Activated B cell treated with CpG ODN at 0.5 μM for 24 hours (primary cell): ENCODE measurements around the gene RIC1. TPM values are rescaled to one million over a fixed set of nuclear protein-coding genes. Genes with fewer than 3 reads are reported as not detected.
A peak's percentile ranks its signal among the peaks of the same experiment; 100 is the strongest.

Experiments used
- ATAC-seq: fragments of 200-7000 bp; cut with Tn5 transposase; one replicate; pipeline ENCODE4 v1.10.0; 2021; ENCODE audit warnings: low read depth, mild to moderate bottlenecking, moderate library complexity
- CTCF ChIA-PET: fragments of 350-600 bp; sonication (Branson Sonifier 250); formaldehyde crosslinking; loops from one replicate; lab custom pipeline; 2021; ENCODE audit warnings: antibody characterized with exemption; lab: Charles Lee
- POLR2A ChIA-PET: fragments of 350-600 bp; sonication (Branson Sonifier 250); formaldehyde crosslinking; loops from one replicate; lab custom pipeline; 2021; ENCODE audit warnings: antibody characterized with exemption; lab: Charles Lee
- DNase-seq: peaks from one replicate; pipeline ENCODE4 v3.0.0; 2022
- H3K27ac Mint-ChIP-seq: one replicate; pipeline ENCODE4 v1.8.0; 2020; ENCODE audit warnings: mixed read lengths
- H3K27me3 Mint-ChIP-seq: one replicate; pipeline ENCODE4 v1.8.0; 2021; ENCODE audit warnings: mixed read lengths
- H3K36me3 Mint-ChIP-seq: one replicate; pipeline ENCODE4 v1.8.0; 2021; ENCODE audit warnings: low read depth, mixed read lengths
- H3K4me1 Mint-ChIP-seq: one replicate; pipeline ENCODE4 v1.8.0; 2021; ENCODE audit warnings: mixed read lengths
- H3K4me3 Mint-ChIP-seq: one replicate; pipeline ENCODE4 v1.8.0; 2020; ENCODE audit warnings: mild to moderate bottlenecking, mixed read lengths
- H3K9me3 Mint-ChIP-seq: one replicate; pipeline ENCODE4 v1.8.0; 2020; ENCODE audit warnings: mixed read lengths
- intact Hi-C: fragments of 100-400 bp; cut with micrococcal nuclease; formaldehyde crosslinking; loops from one replicate; pipeline ENCODE4 v1.15.1; 2024
- total RNA-seq: library from RNA; stranded (reverse); gene quantifications from 2 replicates; pipeline ENCODE4 v1.2.3, GENCODE V29; 2022
- TF ChIP-seq, protein P1 (sequence below): fragments of 200-600 bp; IDR thresholded peaks from one replicate; pipeline ENCODE4 v1.8.0; 2022; ENCODE audit warnings: antibody characterized with exemption, mild to moderate bottlenecking

The RIC1 gene
- total RNA-seq, 1 donor from 2014 or later = 85.0 TPM

DNA sequence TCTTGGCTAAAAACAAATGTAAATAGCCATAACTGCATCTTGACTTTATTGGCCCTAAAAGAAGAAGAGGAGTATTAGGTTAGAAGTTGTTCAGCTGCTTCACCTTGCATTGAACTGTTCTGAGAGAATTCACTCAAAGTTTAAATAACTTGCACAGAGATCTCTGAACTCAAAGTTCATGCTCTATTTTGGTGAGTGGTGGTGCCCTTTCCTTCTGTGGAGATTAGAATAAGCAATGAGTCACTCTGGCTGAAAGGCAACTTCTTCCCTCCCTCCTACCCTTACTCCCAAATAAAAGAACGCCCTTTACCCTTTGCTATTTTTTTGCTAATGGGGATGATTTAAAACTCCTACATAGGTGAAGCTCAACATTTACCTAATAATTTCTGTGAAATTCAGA lies 155.1 kb downstream of the RIC1 start:
- Mint-ChIP-seq H3K36me3 (peaks cover 85% of the 10 kb centered on the region), H3K27ac (peak overlapping the region; percentile 30), H3K4me3 (no peak overlapping the region), H3K9me3 (peaks cover 21% of the 10 kb centered on the region), H3K27me3 (no peaks in the 10 kb centered on the region), H3K4me1 (no peaks in the 10 kb centered on the region)
- CTCF ChIA-PET = no interaction called here
- POLR2A ChIA-PET = no interaction called here
- intact Hi-C loops = loop anchor here (10.0 kb wide), 1 partner anchor 59 kb away; no protein-coding TSS in a partner anchor
- DNase-seq = no peak
- TF ChIP-seq, protein P1, sequence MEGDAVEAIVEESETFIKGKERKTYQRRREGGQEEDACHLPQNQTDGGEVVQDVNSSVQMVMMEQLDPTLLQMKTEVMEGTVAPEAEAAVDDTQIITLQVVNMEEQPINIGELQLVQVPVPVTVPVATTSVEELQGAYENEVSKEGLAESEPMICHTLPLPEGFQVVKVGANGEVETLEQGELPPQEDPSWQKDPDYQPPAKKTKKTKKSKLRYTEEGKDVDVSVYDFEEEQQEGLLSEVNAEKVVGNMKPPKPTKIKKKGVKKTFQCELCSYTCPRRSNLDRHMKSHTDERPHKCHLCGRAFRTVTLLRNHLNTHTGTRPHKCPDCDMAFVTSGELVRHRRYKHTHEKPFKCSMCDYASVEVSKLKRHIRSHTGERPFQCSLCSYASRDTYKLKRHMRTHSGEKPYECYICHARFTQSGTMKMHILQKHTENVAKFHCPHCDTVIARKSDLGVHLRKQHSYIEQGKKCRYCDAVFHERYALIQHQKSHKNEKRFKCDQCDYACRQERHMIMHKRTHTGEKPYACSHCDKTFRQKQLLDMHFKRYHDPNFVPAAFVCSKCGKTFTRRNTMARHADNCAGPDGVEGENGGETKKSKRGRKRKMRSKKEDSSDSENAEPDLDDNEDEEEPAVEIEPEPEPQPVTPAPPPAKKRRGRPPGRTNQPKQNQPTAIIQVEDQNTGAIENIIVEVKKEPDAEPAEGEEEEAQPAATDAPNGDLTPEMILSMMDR = no peak
- ATAC-seq = no peak

DNA sequence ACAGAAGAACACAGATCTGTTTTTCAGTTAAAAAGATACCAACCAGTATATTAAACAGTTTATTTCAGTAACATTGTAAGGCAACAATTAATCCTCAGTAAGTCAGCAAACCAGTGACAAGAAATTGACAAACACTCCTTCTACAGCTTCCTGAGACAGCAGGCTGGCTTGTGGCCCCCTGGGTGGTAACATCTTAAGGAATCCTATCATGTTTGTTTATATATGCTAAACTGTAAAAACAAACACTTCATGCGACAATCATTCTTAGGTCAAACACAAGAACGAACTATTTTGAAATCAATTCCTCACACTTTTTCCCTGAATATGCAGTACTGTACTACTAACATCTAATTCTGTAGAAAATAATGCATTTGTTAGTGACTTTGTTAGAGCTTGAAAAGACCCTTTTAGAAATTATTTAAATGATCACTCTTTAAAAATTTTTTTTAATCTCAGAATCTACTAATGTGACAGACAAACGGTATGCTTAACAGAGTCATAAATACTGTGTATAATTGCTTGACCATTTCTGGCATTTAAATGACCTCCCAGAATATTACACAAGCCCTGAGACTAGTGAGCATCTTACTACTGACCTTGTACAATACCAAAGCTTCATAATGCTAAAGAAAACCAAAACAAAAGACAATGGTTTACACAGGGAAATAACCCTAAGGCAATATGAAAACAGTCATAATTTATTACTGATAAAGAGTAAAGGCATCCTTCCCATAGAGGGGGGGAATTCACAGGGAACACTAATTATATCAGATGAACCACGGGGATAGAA lies 155.8 kb downstream of the RIC1 start:
- Mint-ChIP-seq H3K27me3 (no peaks in the 10 kb centered on the region), H3K4me1 (no peaks in the 10 kb centered on the region), H3K36me3 (peaks cover 83% of the 10 kb centered on the region), H3K4me3 (no peak overlapping the region), H3K27ac (no peak overlapping the region), H3K9me3 (peaks cover 21% of the 10 kb centered on the region)
- intact Hi-C loops = loop anchor here (10.0 kb wide), 1 partner anchor 60 kb away; no protein-coding TSS in a partner anchor
- TF ChIP-seq, protein P1 = no peak
- POLR2A ChIA-PET = no interaction called here
- ATAC-seq (no peak), DNase-seq (no peak)
- CTCF ChIA-PET = no interaction called here

DNA sequence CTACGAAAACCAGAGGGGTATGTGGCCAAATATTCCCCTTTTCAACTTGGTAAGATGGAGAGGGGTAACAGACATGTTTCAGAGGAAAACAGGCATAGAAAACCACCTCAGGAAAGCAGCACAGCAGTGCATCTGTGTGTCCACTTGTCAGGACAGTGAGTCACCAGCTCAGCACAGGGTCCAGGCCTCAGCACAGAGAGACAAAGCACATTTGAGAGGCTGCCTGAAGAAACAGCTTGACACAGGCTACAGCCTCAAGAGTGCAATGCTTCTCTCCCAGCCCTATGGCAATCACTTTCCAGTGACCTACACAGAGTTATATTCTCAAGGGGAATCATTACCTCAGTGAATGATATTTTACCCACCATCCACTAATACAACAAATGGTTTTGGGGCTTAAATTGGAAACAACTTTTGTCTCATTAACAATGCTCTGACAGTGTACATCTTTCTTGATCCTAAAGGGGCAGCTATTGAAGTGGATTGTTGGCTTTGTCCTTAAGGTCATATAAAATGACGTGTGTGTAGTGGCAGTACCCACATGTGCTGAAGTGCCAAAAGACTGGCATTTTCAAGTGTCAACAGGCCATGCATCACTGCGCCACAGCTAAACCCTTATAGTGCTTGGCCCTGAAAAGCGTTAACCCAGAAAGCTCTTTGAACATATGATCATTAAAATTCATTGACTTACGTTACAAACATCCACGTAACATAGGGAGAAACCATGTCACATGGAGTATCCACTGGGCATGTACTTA lies 157.6 kb downstream of the RIC1 start:
- DNase-seq (no peak), ATAC-seq (no peak)
- H3K4me3 Mint-ChIP-seq = no peak overlapping the region
- POLR2A ChIA-PET = no interaction called here
- H3K36me3 Mint-ChIP-seq = peaks cover 81% of the 10 kb centered on the region
- CTCF ChIA-PET = no interaction called here
- intact Hi-C loops = loop anchor here (10.0 kb wide), 1 partner anchor 62 kb away; no protein-coding TSS in a partner anchor
- TF ChIP-seq, protein P1 = no peak
- no peak overlapping the region for H3K27ac Mint-ChIP-seq
- H3K9me3 Mint-ChIP-seq = peaks cover 14% of the 10 kb centered on the region
- H3K27me3 Mint-ChIP-seq = no peaks in the 10 kb centered on the region
- H3K4me1 Mint-ChIP-seq = peaks cover 11% of the 10 kb centered on the region

DNA sequence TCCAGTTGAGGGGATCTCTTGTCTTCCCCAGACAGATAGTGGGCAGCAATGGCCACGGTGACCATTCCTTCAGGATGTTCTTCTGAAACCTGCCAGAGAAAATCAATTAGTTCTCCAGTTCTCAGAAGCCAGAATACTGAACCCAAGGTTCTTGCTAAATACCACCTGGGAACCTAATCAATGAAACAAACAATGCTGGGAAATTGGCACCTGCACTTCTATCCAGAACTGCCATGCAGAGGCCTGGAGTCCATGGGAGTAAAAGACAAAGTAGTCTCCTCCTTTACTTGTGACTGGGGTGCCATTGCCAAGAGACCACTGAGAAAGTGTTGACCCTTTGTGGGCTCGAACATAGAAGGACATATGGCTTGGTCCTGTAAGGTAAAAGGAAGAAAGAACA lies 158.3 kb downstream of the RIC1 start:
- H3K4me1 Mint-ChIP-seq = peaks cover 11% of the 10 kb centered on the region
- ChIA-PET POLR2A (no interaction called here), CTCF (no interaction called here)
- peaks cover 81% of the 10 kb centered on the region for H3K36me3 Mint-ChIP-seq
- no peak overlapping the region for H3K27ac Mint-ChIP-seq
- no peak for DNase-seq
- TF ChIP-seq, protein P1 = no peak
- peaks cover 8% of the 10 kb centered on the region for H3K9me3 Mint-ChIP-seq
- intact Hi-C loops = loop anchor here (10.0 kb wide), 1 partner anchor 62 kb away; no protein-coding TSS in a partner anchor
- no peaks in the 10 kb centered on the region for H3K27me3 Mint-ChIP-seq
- H3K4me3 Mint-ChIP-seq = no peak overlapping the region
- ATAC-seq = no peak

DNA sequence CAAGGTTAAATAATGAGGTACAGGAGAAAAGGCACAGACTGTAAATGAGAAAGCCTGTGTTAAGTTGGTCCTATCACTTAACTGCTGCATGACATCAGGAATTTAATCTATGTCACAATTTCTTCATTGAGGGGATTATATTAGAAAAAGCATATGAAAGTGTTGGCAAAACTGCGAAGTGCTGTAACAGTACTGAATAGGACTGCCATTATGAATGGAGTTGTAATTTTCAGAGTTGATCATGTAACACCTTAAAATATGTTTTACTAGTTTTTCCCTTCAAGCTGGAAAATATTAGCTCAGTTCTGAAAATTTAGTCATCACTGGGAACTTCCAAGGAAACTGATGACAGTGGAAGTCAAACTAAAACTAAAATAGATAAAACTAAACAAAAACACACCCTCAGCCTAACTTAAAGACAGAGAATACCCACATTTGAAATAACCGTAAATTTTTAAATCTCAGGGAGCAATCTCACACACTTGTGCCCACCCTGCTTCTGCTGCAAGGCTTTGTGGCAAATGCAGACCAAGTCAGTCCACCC lies 158.9 kb downstream of the RIC1 start:
- ChIA-PET CTCF (no interaction called here), POLR2A (no interaction called here)
- ATAC-seq = no peak
- intact Hi-C loops = loop anchor here (10.0 kb wide), 1 partner anchor 63 kb away; no protein-coding TSS in a partner anchor
- Mint-ChIP-seq H3K4me3 (no peak overlapping the region), H3K4me1 (peaks cover 11% of the 10 kb centered on the region), H3K36me3 (peaks cover 78% of the 10 kb centered on the region), H3K27me3 (no peaks in the 10 kb centered on the region), H3K9me3 (peaks cover 5% of the 10 kb centered on the region), H3K27ac (no peak overlapping the region)
- TF ChIP-seq, protein P1 = no peak
- DNase-seq = no peak
